Measurements from ENCODE around the gene HTRA3.

HTRA3 gene

DNA sequence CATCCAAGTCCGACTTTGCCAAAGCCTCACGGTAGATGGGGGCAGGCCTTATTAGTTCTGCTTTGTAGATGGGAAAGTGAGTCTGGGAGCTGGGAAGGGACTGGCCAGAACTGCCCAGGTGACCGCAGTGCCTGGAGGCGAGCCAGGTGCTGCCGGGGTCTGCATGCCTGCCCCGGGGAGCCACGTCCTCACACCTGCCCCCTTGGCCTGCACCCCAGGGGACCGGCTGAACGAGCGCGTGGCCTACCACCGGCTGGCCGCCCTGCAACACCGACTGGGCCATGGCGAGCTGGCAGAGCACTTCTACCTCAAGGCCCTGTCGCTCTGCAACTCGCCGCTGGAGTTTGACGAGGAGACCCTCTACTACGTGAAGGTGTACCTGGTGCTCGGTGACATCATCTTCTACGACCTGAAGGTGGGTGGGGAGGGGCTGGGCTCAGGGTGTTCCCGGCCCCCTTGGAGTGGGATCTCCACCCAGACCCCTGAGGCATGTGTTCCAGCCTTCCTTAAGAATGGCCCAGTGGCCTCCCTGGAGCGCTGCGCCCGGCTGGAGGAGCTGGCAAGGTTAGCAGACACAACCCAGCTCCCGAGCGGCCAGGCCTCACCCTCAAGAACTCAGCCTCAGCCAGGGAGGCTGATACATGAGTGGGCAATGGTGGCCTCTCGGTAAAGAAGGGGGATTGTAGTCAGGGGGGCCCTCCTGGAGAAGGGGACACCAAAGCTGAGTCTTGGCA is 32.1 kb upstream of the HTRA3 start:
- peak overlapping the region; percentile 37 for H3K27ac ChIP-seq
- POLR2A ChIA-PET (ENCODE audit: low non-redundant PET): no interaction called here
- TF ChIP-seq, protein P1, sequence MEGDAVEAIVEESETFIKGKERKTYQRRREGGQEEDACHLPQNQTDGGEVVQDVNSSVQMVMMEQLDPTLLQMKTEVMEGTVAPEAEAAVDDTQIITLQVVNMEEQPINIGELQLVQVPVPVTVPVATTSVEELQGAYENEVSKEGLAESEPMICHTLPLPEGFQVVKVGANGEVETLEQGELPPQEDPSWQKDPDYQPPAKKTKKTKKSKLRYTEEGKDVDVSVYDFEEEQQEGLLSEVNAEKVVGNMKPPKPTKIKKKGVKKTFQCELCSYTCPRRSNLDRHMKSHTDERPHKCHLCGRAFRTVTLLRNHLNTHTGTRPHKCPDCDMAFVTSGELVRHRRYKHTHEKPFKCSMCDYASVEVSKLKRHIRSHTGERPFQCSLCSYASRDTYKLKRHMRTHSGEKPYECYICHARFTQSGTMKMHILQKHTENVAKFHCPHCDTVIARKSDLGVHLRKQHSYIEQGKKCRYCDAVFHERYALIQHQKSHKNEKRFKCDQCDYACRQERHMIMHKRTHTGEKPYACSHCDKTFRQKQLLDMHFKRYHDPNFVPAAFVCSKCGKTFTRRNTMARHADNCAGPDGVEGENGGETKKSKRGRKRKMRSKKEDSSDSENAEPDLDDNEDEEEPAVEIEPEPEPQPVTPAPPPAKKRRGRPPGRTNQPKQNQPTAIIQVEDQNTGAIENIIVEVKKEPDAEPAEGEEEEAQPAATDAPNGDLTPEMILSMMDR (conservative IDR thresholded peaks at IDR 0.05; ENCODE audit: low read depth): no peak
- no peak for DNase-seq (ENCODE audit: low spot score)
- CTCF ChIA-PET: interaction anchor here (0.6 to 1.0 kb wide), 2 partner anchors 61 to 232 kb away, joined by 3 to 4 read pairs; no protein-coding TSS in a partner anchor

DNA sequence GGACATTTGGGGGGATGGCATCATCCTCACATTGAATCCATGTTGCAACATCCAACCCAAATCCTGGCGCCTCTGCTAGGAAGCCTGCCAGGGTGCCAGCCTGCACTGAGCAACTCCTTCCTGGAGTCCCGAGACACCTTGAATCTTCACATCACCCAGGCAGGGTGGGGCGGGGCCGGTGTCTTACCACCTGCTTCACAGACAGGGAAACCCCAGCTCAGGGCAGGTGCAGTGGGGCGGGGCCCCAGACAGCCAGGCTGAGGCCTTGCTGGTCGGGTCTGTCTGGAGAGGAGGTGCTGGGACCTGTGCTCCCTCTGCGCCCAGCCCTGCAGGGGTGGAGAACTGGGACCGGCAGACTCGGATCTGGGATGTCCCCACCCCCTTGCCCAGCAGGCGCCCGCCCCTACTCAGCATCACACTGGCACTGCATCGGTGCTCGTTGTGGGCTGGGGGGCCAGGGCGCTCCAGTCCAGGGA is 31.5 kb upstream of the HTRA3 start:
- POLR2A ChIA-PET (ENCODE audit: low non-redundant PET): no interaction called here
- CTCF ChIA-PET: interaction anchor here (1.0 kb wide), 1 partner anchor 61 kb away, joined by 4 read pairs; no protein-coding TSS in a partner anchor
- peak overlapping the region; percentile 37 for H3K27ac ChIP-seq
- no peak for DNase-seq (ENCODE audit: low spot score)
- TF ChIP-seq, protein P1 (conservative IDR thresholded peaks at IDR 0.05; ENCODE audit: low read depth): no peak

- ChIA-PET CTCF (no interaction called here), POLR2A (ENCODE audit: low non-redundant PET) (no interaction called here)
- DNase-seq (ENCODE audit: low spot score): no peak
- TF ChIP-seq, protein P1 (conservative IDR thresholded peaks at IDR 0.05; ENCODE audit: low read depth): no peak
- H3K27ac ChIP-seq: peak overlapping the region; percentile 37
Measured at GRCh38 chr4:8238515-8239053, 31.0 kb upstream of the HTRA3 start.

DNA sequence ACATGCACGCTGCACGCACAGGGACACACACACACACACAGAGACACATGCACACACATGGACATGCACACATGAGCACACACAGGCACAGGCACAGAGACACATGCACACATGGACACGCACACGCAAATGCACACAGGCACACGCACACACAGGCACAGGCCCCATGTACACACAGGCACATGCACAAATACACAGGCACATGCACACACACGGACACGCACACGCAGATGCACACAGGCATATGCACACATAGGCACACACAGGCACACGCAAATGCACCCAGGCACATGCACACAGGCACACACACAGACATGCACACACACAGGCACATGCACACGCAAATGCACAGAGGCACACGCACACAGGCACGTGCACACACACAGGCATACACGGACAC is 30.3 kb upstream of the HTRA3 start:
- no peak for DNase-seq (ENCODE audit: low spot score)
- CTCF ChIA-PET: no interaction called here
- TF ChIP-seq, protein P1 (conservative IDR thresholded peaks at IDR 0.05; ENCODE audit: low read depth): no peak
- peak overlapping the region; percentile 37 for H3K27ac ChIP-seq
- POLR2A ChIA-PET (ENCODE audit: low non-redundant PET): no interaction called here

DNA sequence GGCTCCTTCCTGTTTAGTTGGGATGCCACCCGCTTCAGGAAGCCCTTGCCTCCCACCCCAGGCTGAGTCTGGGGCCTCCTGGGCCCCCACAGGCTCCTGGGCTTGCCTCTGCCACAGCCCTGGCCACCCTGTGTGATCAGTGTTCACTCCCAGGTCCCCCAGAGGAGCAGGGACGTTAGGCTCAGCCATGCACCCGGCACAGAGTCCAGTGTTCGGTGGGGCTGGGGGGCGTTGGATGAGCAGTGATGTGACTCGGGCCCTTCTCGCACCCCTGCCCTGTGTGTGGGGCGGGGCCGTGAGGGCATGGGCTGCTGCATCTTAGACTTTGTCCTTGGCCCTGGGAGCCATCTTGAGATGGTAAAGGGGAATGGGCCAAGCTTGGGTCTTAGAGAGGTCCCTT is 29.9 kb upstream of the HTRA3 start:
- ChIA-PET POLR2A (ENCODE audit: low non-redundant PET) (no interaction called here), CTCF (no interaction called here)
- no peak for DNase-seq (ENCODE audit: low spot score)
- peak overlapping the region; percentile 37 for H3K27ac ChIP-seq
- TF ChIP-seq, protein P1 (conservative IDR thresholded peaks at IDR 0.05; ENCODE audit: low read depth): no peak

GRCh38 chr4:8240211-8241041 is 29.1 kb upstream of the HTRA3 start:
- CTCF ChIA-PET: interaction anchor here (0.7 to 1.4 kb wide), 2 partner anchors 64 to 354 kb away, joined by 3 to 4 read pairs; no protein-coding TSS in a partner anchor

More at GRCh38 chr4:8240211-8241041, 29.1 kb upstream of the HTRA3 start:
- TF ChIP-seq, protein P1 (conservative IDR thresholded peaks at IDR 0.05; ENCODE audit: low read depth): no peak
- POLR2A ChIA-PET (ENCODE audit: low non-redundant PET): no interaction called here
- peak overlapping the region; percentile 37; the same call in 1 of the 2 replicates for H3K27ac ChIP-seq
- no peak for DNase-seq (ENCODE audit: low spot score)

All from RWPE1 (cell line).